Measurements from ENCODE around the gene ATXN10.

DNA sequence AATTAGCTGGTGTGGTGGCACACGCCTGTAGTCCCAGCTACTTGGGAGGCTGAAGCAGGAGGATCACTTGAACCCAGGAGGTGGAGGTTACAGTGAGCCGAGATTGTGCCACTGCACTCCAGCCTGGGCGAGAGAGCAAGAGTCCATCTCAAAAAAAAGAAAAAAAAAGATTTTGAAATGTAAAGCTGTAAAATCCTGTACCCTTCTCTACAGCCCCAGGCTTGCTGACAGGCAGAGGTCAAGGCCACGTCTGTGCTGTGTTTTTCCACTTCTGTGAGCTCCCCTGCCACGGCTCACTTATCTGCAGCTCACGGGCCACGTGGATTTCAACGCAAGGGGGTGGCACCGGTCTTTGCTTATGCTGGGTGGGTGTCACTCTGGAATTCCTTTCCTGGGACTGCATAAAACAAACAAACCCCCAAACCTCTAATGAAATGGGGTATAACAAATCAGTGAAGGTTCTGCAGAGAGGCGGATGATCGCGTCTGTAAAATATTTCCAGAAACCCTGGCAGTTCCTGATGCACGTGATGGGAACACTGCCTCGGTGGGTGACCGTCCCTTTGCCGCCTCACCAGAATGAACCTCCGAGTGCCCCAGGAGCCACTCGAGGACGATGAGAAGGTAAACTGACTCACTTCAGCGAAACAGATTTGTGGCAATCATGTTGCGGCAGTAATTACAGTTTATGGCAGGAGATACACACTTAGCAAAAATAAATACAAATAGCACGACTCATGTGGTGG, 44.0 kb upstream of the ATXN10 start:
- TF ChIP-seq CTCF (IDR thresholded peaks at IDR 0.05; ENCODE audit: insufficient read depth, low read length) (no peak), POLR2AphosphoS5 (IDR thresholded peaks at IDR 0.05; ENCODE audit: low read depth) (no peak), GABPA (IDR thresholded peaks at IDR 0.05; ENCODE audit: low read depth) (no peak), SPI1 (IDR thresholded peaks at IDR 0.05; ENCODE audit: borderline replicate concordance, low read depth) (no peak)
- TF ChIP-seq, protein P1, sequence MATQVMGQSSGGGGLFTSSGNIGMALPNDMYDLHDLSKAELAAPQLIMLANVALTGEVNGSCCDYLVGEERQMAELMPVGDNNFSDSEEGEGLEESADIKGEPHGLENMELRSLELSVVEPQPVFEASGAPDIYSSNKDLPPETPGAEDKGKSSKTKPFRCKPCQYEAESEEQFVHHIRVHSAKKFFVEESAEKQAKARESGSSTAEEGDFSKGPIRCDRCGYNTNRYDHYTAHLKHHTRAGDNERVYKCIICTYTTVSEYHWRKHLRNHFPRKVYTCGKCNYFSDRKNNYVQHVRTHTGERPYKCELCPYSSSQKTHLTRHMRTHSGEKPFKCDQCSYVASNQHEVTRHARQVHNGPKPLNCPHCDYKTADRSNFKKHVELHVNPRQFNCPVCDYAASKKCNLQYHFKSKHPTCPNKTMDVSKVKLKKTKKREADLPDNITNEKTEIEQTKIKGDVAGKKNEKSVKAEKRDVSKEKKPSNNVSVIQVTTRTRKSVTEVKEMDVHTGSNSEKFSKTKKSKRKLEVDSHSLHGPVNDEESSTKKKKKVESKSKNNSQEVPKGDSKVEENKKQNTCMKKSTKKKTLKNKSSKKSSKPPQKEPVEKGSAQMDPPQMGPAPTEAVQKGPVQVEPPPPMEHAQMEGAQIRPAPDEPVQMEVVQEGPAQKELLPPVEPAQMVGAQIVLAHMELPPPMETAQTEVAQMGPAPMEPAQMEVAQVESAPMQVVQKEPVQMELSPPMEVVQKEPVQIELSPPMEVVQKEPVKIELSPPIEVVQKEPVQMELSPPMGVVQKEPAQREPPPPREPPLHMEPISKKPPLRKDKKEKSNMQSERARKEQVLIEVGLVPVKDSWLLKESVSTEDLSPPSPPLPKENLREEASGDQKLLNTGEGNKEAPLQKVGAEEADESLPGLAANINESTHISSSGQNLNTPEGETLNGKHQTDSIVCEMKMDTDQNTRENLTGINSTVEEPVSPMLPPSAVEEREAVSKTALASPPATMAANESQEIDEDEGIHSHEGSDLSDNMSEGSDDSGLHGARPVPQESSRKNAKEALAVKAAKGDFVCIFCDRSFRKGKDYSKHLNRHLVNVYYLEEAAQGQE (IDR thresholded peaks at IDR 0.05; ENCODE audit: insufficient replicate concordance, low read depth) = no peak

All from HL-60 (cell line).